Tibial artery (tissue), 4 donors: Measurements from ENCODE around the gene ALDH4A1.

ENCODE experiments used
- DNase-seq, 2 donors: peaks; one replicate each; pipeline ENCODE4 v3.0.0-alpha.2; 2019
- H3K27ac ChIP-seq, 2 donors: fragments of 200-600 bp; sonication (generic) in 1 of 2; 1 replicate in 1 of 2; 2 replicates in 1 of 2; pipeline ENCODE4 v1.5.1; 2018 to 2019; ENCODE audit warnings: mild to moderate bottlenecking in 1 of 2
- H3K27me3 ChIP-seq, 2 donors: fragments of 200-600 bp; sonication (generic) in 1 of 2; one replicate each; pipeline versions ENCODE4 v1.5.1 to v1.6.0; 2016 to 2019
- H3K36me3 ChIP-seq, 3 donors: fragments of 200-600 bp; sonication (generic) in 2 of 3; one replicate each; pipeline ENCODE4 v1.5.1; 2016 to 2019; ENCODE audit warnings: mild to moderate bottlenecking in 2 of 3
- H3K4me1 ChIP-seq, 4 donors: fragments of 200-600 bp; sonication (generic) in 2 of 4; 1 replicate in 3 of 4; 2 replicates in 1 of 4; pipeline ENCODE4 v1.5.1; 2016 to 2019
- H3K4me3 ChIP-seq, 2 donors: fragments of 200-600 bp; sonication (generic) in 1 of 2; 1 replicate in 1 of 2; 2 replicates in 1 of 2; pipeline ENCODE4 v1.5.1; 2018 to 2019; ENCODE audit warnings: mild to moderate bottlenecking in 2 of 2
- H3K9me3 ChIP-seq, 3 donors: fragments of 200-600 bp; sonication (generic) in 1 of 3; one replicate each; pipeline ENCODE4 v1.5.1; 2016 to 2019
- CTCF ChIP-seq, 2 experiments: fragments of 200-600 bp in 1 of 2; fragments of 450-650 bp in 1 of 2; IDR thresholded peaks; one replicate each; pipeline ENCODE4 v1.5.1; 2017 to 2019; ENCODE audit warnings: antibody characterized with exemption in 2 of 2, mild to moderate bottlenecking in 1 of 2, moderate library complexity in 1 of 2
- intact Hi-C: fragments of 100-400 bp; cut with DNase I; formaldehyde crosslinking; loops from one replicate; pipeline ENCODE4 v1.15.0; 2023; ENCODE audit warnings: low total_unique reads

The ALDH4A1 gene

GRCh38 chr1:18927082-18927653 is 24.8 kb upstream of the ALDH4A1 start:
- Histone ChIP-seq H3K36me3 (no peaks in the 10 kb centered on the region), H3K27me3 (no peaks in the 10 kb centered on the region), H3K9me3 (no peaks in the 10 kb centered on the region), H3K27ac (peak overlapping the region; percentile 85 to 86), H3K4me3 (peak overlapping the region in 1 of 2 donors; percentile 4), H3K4me1 (peaks cover 19 to 76% (median 72%) of the 10 kb centered on the region in 4 donors)
- TF ChIP-seq CTCF (IDR thresholded peaks at IDR 0.05): no peak
- DNase-seq: no peak
- intact Hi-C loops: no loop called here

- DNase-seq: peak; percentile 73 to 89
- Histone ChIP-seq H3K9me3 (no peaks in the 10 kb centered on the region), H3K4me3 (peak overlapping the region in 1 of 2 donors; percentile 4), H3K4me1 (peaks cover 22 to 77% (median 75%) of the 10 kb centered on the region in 4 donors), H3K27me3 (no peaks in the 10 kb centered on the region), H3K36me3 (no peaks in the 10 kb centered on the region), H3K27ac (peak overlapping the region; percentile 85 to 86)
- intact Hi-C loops: no loop called here
- TF ChIP-seq CTCF (IDR thresholded peaks at IDR 0.05): no peak
Observed at GRCh38 chr1:18926315-18927081, 24.1 kb upstream of the ALDH4A1 start.

GRCh38 chr1:18925279-18925678 is 22.9 kb upstream of the ALDH4A1 start:
- no peak for DNase-seq
- H3K27ac ChIP-seq: peak overlapping the region; percentile 86 to 95
- H3K27me3 ChIP-seq: no peaks in the 10 kb centered on the region
- no peak for TF ChIP-seq CTCF (IDR thresholded peaks at IDR 0.05)
- peaks cover 22 to 87% (median 81%) of the 10 kb centered on the region in 4 donors for H3K4me1 ChIP-seq
- no peaks in the 10 kb centered on the region for H3K9me3 ChIP-seq
- intact Hi-C loops: loop anchor here (2.0 kb wide), 1 partner anchor 26 kb away; no protein-coding TSS in a partner anchor
- peaks cover 0 to 6% (median 5%) of the 10 kb centered on the region in 3 donors for H3K36me3 ChIP-seq
- no peak overlapping the region for H3K4me3 ChIP-seq

- peak overlapping the region; percentile 23 to 45 for H3K4me3 ChIP-seq
- intact Hi-C loops: loop anchor here (2.0 kb wide), 1 partner anchor 27 kb away; no protein-coding TSS in a partner anchor
- peaks cover 22 to 77% (median 72%) of the 10 kb centered on the region in 4 donors for H3K4me1 ChIP-seq
- peak overlapping the region; percentile 86 to 95 for H3K27ac ChIP-seq
- no peaks in the 10 kb centered on the region for H3K27me3 ChIP-seq
- peak in 1 of 2 donors; percentile 83 for DNase-seq
- H3K36me3 ChIP-seq: peaks cover 0 to 16% (median 7%) of the 10 kb centered on the region in 3 donors
- H3K9me3 ChIP-seq: no peaks in the 10 kb centered on the region
- no peak for TF ChIP-seq CTCF (IDR thresholded peaks at IDR 0.05)
Observed at GRCh38 chr1:18924221-18924691, 21.9 kb upstream of the ALDH4A1 start.

GRCh38 chr1:18923756-18924211 is 21.4 kb upstream of the ALDH4A1 start:
- H3K27ac ChIP-seq: peak overlapping the region; percentile 86 to 95
- intact Hi-C loops: loop anchor here (2.0 kb wide), 1 partner anchor 27 kb away; no protein-coding TSS in a partner anchor
- DNase-seq: no peak
- H3K27me3 ChIP-seq: no peaks in the 10 kb centered on the region
- no peaks in the 10 kb centered on the region for H3K9me3 ChIP-seq
- H3K36me3 ChIP-seq: peaks cover 0 to 20% (median 7%) of the 10 kb centered on the region in 3 donors
- TF ChIP-seq CTCF (IDR thresholded peaks at IDR 0.05): no peak
- peak overlapping the region; percentile 23 to 45 for H3K4me3 ChIP-seq
- H3K4me1 ChIP-seq: peaks cover 22 to 72% (median 67%) of the 10 kb centered on the region in 4 donors
